HEK293 (cell line): Measurements from ENCODE around the gene DDC.

Experiments
- CTCF ChIA-PET: fragments of 350-600 bp; formaldehyde crosslinking; extraction: SDS; loops from one replicate; lab custom pipeline; 2021; ENCODE audit warnings: antibody characterized with exemption; lab: Yijun Ruan, JAX
- POLR2A ChIA-PET: fragments of 300-600 bp; formaldehyde crosslinking; extraction: SDS; loops from one replicate; lab custom pipeline; 2020; ENCODE audit warnings: antibody characterized with exemption, inconsistent platforms; lab: Yijun Ruan, JAX
- H3K27ac ChIP-seq: fragments of 200-500 bp; sonication (Bioruptor generic); 2 replicates; pipeline ENCODE4 v1.5.1; 2014; ENCODE audit warnings: low read depth, low read length, control low read depth, inconsistent platforms; ENCODE audit errors: extremely low read depth
- H3K36me3 ChIP-seq, 2 experiments: fragments of 200-500 bp in 1 of 2; sonication (Bioruptor generic) in 1 of 2; 1 replicate in 1 of 2; 2 replicates in 1 of 2; pipeline ENCODE4 v1.5.1; 2014 to 2017; ENCODE audit warnings: inconsistent platforms in 2 of 2, low read length in 2 of 2; ENCODE audit not compliant: control insufficient read depth in 2 of 2, insufficient read depth in 1 of 2
- H3K4me1 ChIP-seq: fragments of 200-500 bp; sonication (Bioruptor generic); 2 replicates; pipeline ENCODE4 v1.5.1; 2014; ENCODE audit warnings: mild to moderate bottlenecking, low read length, inconsistent platforms; ENCODE audit not compliant: control insufficient read depth, insufficient read depth
- H3K4me3 ChIP-seq: 2 replicates; pipeline ENCODE4 v1.5.1; 2011; ENCODE audit warnings: low read depth, mild to moderate bottlenecking, control low read depth, low read length, moderate library complexity
- H3K9me3 ChIP-seq: fragments of 200-500 bp; sonication (Bioruptor generic); 2 replicates; pipeline ENCODE4 v1.5.1; 2014; ENCODE audit warnings: low read depth, low read length, inconsistent platforms; ENCODE audit not compliant: control insufficient read depth, insufficient read depth
- HOXD13 ChIP-seq: sonication (generic); formaldehyde crosslinking; IDR thresholded peaks from 2 replicates; pipeline ENCODE4 v1.8.0; 2022; ENCODE audit warnings: missing genetic modification reagents, borderline replicate concordance
- KLF1 ChIP-seq: fragments of 450-650 bp; formaldehyde crosslinking; IDR thresholded peaks from 2 replicates; pipeline ENCODE4 v1.5.1; 2016; ENCODE audit warnings: missing biosample characterization, missing genetic modification characterization
- MZF1 ChIP-seq: fragments of 450-650 bp; formaldehyde crosslinking; IDR thresholded peaks from 2 replicates; pipeline ENCODE4 v1.5.1; 2017; ENCODE audit warnings: missing biosample characterization, missing genetic modification characterization, borderline replicate concordance
- SP7 ChIP-seq: fragments of 450-650 bp; formaldehyde crosslinking; IDR thresholded peaks from 2 replicates; pipeline ENCODE4 v1.5.1; 2016; ENCODE audit warnings: missing biosample characterization, missing genetic modification characterization
- ZFP3 ChIP-seq: fragments of 450-650 bp; formaldehyde crosslinking; IDR thresholded peaks from 2 replicates; pipeline ENCODE4 v1.5.1; 2016; ENCODE audit warnings: low read depth, missing biosample characterization, missing genetic modification characterization
- ZNF121 ChIP-seq: fragments of 450-650 bp; formaldehyde crosslinking; IDR thresholded peaks from 2 replicates; pipeline ENCODE4 v1.5.1; 2016; ENCODE audit warnings: missing biosample characterization, missing genetic modification characterization
- ZNF140 ChIP-seq: fragments of 450-650 bp; formaldehyde crosslinking; IDR thresholded peaks from 2 replicates; pipeline ENCODE4 v1.5.1; 2016; ENCODE audit warnings: missing biosample characterization, missing genetic modification characterization
- ZNF155 ChIP-seq: fragments of 450-650 bp; formaldehyde crosslinking; IDR thresholded peaks from 2 replicates; pipeline ENCODE4 v1.5.1; 2016; ENCODE audit warnings: missing biosample characterization, missing genetic modification characterization
- ZNF184 ChIP-seq: fragments of 450-650 bp; IDR thresholded peaks from 2 replicates; pipeline ENCODE4 v1.5.1; 2018; ENCODE audit warnings: missing biosample characterization, mild to moderate bottlenecking, missing genetic modification characterization
- ZNF354C ChIP-seq: fragments of 450-650 bp; formaldehyde crosslinking; IDR thresholded peaks from 2 replicates; pipeline ENCODE4 v1.5.1; 2016; ENCODE audit warnings: missing biosample characterization, missing genetic modification characterization, low read depth, borderline replicate concordance
- ZNF514 ChIP-seq: fragments of 450-650 bp; formaldehyde crosslinking; IDR thresholded peaks from 2 replicates; pipeline ENCODE4 v1.5.1; 2016; ENCODE audit warnings: missing biosample characterization, missing genetic modification characterization
- ZNF621 ChIP-seq: fragments of 450-650 bp; formaldehyde crosslinking; IDR thresholded peaks from 2 replicates; pipeline ENCODE4 v1.5.1; 2017; ENCODE audit warnings: missing biosample characterization, missing genetic modification characterization
- ZNF624 ChIP-seq: fragments of 450-650 bp; formaldehyde crosslinking; IDR thresholded peaks from 2 replicates; pipeline ENCODE4 v1.5.1; 2017; ENCODE audit warnings: missing biosample characterization, missing genetic modification characterization
- ZNF660 ChIP-seq: fragments of 450-650 bp; IDR thresholded peaks from 2 replicates; pipeline ENCODE4 v1.5.1; 2018; ENCODE audit warnings: missing biosample characterization, mild to moderate bottlenecking, missing genetic modification characterization
- ZSCAN18 ChIP-seq: fragments of 450-650 bp; formaldehyde crosslinking; IDR thresholded peaks from 2 replicates; pipeline ENCODE4 v1.5.1; 2016; ENCODE audit warnings: missing biosample characterization, missing genetic modification characterization
- TF ChIP-seq, protein P1 (sequence below): fragments of 450-650 bp; formaldehyde crosslinking; IDR thresholded peaks from 2 replicates; pipeline ENCODE4 v1.5.1; 2016; ENCODE audit warnings: missing biosample characterization, missing genetic modification characterization
- TF ChIP-seq, protein P2 (sequence below): fragments of 450-650 bp; formaldehyde crosslinking; conservative IDR thresholded peaks from 2 replicates; pipeline ENCODE4 v1.5.1; 2016; ENCODE audit warnings: low read depth, missing biosample characterization, missing genetic modification characterization
- TF ChIP-seq, protein P3 (sequence below): fragments of 450-650 bp; formaldehyde crosslinking; IDR thresholded peaks from 2 replicates; pipeline ENCODE4 v1.5.1; 2016; ENCODE audit warnings: missing biosample characterization, missing genetic modification characterization, borderline replicate concordance

The DDC gene

GRCh38 chr7:50422858-50423257, 142.3 kb downstream of the DDC start (continued):
- TF ChIP-seq, protein P1, sequence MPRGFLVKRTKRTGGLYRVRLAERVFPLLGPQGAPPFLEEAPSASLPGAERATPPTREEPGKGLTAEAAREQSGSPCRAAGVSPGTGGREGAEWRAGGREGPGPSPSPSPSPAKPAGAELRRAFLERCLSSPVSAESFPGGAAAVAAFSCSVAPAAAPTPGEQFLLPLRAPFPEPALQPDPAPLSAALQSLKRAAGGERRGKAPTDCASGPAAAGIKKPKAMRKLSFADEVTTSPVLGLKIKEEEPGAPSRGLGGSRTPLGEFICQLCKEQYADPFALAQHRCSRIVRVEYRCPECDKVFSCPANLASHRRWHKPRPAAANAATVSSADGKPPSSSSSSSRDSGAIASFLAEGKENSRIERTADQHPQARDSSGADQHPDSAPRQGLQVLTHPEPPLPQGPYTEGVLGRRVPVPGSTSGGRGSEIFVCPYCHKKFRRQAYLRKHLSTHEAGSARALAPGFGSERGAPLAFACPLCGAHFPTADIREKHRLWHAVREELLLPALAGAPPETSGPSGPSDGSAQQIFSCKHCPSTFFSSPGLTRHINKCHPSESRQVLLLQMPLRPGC (tag by site-specific recombination) = no peak
- TF ChIP-seq ZNF624 (tag by site-specific recombination) = no peak
- no peak for TF ChIP-seq ZNF184 (tag by site-specific recombination)
- no peak for TF ChIP-seq ZSCAN18 (tag by site-specific recombination)
- no peak for TF ChIP-seq HOXD13
- no peak for TF ChIP-seq SP7 (tag by site-specific recombination)
- no peak for TF ChIP-seq ZNF354C
- TF ChIP-seq ZNF140 (tag by site-specific recombination) = no peak
- no peak for TF ChIP-seq ZNF621 (tag by site-specific recombination)

DNA sequence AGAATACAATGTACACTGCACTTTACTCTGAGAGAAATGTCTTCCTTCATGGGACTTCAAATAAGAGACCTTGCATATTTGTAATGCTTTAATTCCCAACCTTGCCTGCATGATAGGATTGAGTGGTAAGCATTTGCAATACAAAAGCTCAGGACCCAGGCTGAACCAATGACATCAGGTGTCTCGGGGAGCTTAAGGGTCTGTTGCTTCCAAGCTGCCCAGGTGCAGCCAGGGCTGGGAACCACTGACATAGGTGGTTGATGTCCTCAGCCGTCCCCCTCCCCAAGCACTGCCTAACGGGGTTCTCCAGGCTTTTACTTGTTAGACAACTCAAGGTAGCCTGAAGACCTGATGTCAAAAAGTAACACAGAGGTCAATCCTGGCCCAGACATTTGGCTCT, 144.2 kb downstream of the DDC start:
- no peaks in the 10 kb centered on the region for H3K36me3 ChIP-seq
- POLR2A ChIA-PET = no interaction called here
- TF ChIP-seq ZNF121 (tag by site-specific recombination) = no peak
- TF ChIP-seq, protein P2, sequence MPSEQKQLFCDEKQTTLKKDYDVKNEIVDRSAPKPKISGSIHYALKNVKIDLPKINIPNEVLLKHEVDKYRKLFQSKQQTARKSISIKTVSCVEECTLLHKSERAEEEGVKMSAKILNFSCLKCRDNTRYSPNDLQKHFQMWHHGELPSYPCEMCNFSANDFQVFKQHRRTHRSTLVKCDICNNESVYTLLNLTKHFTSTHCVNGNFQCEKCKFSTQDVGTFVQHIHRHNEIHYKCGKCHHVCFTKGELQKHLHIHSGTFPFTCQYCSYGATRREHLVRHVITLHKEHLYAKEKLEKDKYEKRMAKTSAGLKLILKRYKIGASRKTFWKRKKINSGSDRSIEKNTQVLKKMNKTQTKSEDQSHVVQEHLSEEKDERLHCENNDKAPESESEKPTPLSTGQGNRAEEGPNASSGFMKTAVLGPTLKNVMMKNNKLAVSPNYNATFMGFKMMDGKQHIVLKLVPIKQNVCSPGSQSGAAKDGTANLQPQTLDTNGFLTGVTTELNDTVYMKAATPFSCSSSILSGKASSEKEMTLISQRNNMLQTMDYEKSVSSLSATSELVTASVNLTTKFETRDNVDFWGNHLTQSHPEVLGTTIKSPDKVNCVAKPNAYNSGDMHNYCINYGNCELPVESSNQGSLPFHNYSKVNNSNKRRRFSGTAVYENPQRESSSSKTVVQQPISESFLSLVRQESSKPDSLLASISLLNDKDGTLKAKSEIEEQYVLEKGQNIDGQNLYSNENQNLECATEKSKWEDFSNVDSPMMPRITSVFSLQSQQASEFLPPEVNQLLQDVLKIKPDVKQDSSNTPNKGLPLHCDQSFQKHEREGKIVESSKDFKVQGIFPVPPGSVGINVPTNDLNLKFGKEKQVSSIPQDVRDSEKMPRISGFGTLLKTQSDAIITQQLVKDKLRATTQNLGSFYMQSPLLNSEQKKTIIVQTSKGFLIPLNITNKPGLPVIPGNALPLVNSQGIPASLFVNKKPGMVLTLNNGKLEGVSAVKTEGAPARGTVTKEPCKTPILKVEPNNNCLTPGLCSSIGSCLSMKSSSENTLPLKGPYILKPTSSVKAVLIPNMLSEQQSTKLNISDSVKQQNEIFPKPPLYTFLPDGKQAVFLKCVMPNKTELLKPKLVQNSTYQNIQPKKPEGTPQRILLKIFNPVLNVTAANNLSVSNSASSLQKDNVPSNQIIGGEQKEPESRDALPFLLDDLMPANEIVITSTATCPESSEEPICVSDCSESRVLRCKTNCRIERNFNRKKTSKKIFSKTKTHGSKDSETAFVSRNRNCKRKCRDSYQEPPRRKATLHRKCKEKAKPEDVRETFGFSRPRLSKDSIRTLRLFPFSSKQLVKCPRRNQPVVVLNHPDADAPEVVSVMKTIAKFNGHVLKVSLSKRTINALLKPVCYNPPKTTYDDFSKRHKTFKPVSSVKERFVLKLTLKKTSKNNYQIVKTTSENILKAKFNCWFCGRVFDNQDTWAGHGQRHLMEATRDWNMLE (tag by site-specific recombination) = no peak
- TF ChIP-seq ZNF660 = no peak
- TF ChIP-seq MZF1 = no peak
- TF ChIP-seq KLF1 (tag by site-specific recombination) = no peak
- TF ChIP-seq, protein P3, sequence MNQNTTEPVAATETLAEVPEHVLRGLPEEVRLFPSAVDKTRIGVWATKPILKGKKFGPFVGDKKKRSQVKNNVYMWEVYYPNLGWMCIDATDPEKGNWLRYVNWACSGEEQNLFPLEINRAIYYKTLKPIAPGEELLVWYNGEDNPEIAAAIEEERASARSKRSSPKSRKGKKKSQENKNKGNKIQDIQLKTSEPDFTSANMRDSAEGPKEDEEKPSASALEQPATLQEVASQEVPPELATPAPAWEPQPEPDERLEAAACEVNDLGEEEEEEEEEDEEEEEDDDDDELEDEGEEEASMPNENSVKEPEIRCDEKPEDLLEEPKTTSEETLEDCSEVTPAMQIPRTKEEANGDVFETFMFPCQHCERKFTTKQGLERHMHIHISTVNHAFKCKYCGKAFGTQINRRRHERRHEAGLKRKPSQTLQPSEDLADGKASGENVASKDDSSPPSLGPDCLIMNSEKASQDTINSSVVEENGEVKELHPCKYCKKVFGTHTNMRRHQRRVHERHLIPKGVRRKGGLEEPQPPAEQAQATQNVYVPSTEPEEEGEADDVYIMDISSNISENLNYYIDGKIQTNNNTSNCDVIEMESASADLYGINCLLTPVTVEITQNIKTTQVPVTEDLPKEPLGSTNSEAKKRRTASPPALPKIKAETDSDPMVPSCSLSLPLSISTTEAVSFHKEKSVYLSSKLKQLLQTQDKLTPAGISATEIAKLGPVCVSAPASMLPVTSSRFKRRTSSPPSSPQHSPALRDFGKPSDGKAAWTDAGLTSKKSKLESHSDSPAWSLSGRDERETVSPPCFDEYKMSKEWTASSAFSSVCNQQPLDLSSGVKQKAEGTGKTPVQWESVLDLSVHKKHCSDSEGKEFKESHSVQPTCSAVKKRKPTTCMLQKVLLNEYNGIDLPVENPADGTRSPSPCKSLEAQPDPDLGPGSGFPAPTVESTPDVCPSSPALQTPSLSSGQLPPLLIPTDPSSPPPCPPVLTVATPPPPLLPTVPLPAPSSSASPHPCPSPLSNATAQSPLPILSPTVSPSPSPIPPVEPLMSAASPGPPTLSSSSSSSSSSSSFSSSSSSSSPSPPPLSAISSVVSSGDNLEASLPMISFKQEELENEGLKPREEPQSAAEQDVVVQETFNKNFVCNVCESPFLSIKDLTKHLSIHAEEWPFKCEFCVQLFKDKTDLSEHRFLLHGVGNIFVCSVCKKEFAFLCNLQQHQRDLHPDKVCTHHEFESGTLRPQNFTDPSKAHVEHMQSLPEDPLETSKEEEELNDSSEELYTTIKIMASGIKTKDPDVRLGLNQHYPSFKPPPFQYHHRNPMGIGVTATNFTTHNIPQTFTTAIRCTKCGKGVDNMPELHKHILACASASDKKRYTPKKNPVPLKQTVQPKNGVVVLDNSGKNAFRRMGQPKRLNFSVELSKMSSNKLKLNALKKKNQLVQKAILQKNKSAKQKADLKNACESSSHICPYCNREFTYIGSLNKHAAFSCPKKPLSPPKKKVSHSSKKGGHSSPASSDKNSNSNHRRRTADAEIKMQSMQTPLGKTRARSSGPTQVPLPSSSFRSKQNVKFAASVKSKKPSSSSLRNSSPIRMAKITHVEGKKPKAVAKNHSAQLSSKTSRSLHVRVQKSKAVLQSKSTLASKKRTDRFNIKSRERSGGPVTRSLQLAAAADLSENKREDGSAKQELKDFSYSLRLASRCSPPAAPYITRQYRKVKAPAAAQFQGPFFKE = no peak
- no peak for TF ChIP-seq ZNF155
- no peak for TF ChIP-seq ZNF514 (tag by site-specific recombination)
- no peak for TF ChIP-seq ZFP3 (tag by site-specific recombination)
- TF ChIP-seq, all 188 proteins: peak for 0
- H3K4me1 ChIP-seq = no peaks in the 10 kb centered on the region
- no peak overlapping the region for H3K4me3 ChIP-seq
- no peak overlapping the region for H3K27ac ChIP-seq
- no peaks in the 10 kb centered on the region for H3K9me3 ChIP-seq
- CTCF ChIA-PET = interaction anchor here (0.7 to 0.9 kb wide), 4 partner anchors 221 to 829 kb away, joined by 3 to 4 read pairs (median 3); no protein-coding TSS in a partner anchor
